Umbilical cord (tissue), 2 donors: Measurements from ENCODE around the gene RDH13. TPM values are rescaled to one million over a fixed set of nuclear protein-coding genes. Genes with fewer than 3 reads are reported as not detected.

Source experiments
- DNase-seq: peaks from one replicate; pipeline ENCODE4 v3.0.0-alpha.2; 2015; ENCODE audit warnings: low spot score
- total RNA-seq: library from RNA; depleted of rRNA; stranded (reverse); fragments of >200 nt; gene quantifications from one replicate; pipeline ENCODE4 v1.2.3, GENCODE V29; 2014; ENCODE audit warnings: low replicate concordance; ENCODE audit not compliant: insufficient read depth

The RDH13 gene
- total RNA-seq, 1 donor from 2014 or later: 17.3 TPM

DNA sequence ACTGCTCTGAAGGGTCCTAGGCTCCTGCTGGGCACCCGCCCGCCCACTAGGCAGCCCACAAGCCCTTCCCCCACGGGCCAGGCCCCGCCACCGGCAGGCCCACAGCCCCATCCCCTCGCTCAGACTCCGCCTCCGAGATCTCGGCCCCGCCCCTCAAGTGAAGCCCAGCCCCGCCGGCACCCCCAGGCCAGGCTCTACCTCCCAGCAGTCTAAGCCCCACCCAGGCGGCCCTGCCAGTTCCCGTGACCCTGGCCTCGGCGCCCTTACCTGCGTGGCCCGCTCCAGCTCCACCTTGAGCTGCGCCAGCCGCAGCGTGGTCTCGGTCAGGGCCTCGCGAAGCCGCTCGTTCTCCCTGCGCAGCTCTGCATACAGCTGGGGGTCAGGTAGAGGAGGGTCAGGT lies 29.0 kb upstream of the RDH13 start:
- no peak for DNase-seq

- DNase-seq: no peak
These were observed 28.4 kb upstream of the RDH13 start for GRCh38 chr19:55091126-55091910.

DNA sequence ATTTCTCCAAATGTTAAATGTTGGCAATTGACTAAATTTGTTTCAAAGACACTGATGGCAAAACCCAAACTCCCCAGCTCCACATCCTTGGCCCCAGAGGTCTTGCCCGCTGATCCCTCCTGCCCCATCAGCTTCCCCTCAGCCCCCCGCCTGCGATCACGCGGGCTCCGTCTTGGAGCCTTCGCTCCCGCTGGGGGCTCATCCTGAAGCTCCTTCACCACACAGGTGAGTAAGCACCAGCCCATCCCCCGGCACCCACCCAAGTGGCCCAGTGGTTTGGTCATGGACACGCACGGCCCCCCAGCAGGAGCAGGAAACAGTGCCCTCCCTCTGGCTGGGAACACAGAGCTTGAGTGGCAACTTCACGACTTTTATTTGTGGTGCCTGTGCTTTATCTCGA lies 27.6 kb upstream of the RDH13 start:
- no peak for DNase-seq

GRCh38 chr19:55089342-55089944 lies 26.5 kb upstream of the RDH13 start:
- no peak for DNase-seq

- peak; percentile 61 for DNase-seq
These were observed 25.8 kb upstream of the RDH13 start for GRCh38 chr19:55088543-55089341.

DNA sequence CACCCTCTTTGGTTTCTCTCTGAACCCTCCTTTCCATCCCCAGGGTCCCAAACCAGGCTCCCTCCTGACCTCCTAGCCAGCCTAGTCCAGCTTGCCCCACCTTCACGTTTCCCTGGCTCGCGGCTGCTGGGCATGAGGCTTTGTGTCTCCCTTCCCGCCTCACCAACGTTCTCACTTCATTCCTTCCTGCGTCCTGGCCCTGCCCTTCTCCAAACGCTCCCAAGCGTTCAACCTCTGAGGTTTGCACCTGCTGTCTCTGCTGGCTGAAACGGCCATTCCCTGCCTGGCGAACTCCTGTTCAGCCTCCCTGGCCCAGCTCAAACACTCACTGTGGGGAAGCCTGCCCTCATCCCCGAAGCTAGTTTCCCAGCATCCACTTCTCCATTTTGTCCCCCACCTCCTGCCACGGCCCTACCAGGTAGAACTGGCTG lies 25.1 kb upstream of the RDH13 start:
- no peak for DNase-seq

GRCh38 chr19:55087542-55087901 lies 24.6 kb upstream of the RDH13 start:
- no peak for DNase-seq

GRCh38 chr19:55086730-55087541 lies 24.0 kb upstream of the RDH13 start:
- peak; percentile 90 for DNase-seq

- no peak for DNase-seq
These were observed 23.2 kb upstream of the RDH13 start for GRCh38 chr19:55085923-55086715.

GRCh38 chr19:55084416-55084815 lies 21.5 kb upstream of the RDH13 start:
- DNase-seq: no peak

DNA sequence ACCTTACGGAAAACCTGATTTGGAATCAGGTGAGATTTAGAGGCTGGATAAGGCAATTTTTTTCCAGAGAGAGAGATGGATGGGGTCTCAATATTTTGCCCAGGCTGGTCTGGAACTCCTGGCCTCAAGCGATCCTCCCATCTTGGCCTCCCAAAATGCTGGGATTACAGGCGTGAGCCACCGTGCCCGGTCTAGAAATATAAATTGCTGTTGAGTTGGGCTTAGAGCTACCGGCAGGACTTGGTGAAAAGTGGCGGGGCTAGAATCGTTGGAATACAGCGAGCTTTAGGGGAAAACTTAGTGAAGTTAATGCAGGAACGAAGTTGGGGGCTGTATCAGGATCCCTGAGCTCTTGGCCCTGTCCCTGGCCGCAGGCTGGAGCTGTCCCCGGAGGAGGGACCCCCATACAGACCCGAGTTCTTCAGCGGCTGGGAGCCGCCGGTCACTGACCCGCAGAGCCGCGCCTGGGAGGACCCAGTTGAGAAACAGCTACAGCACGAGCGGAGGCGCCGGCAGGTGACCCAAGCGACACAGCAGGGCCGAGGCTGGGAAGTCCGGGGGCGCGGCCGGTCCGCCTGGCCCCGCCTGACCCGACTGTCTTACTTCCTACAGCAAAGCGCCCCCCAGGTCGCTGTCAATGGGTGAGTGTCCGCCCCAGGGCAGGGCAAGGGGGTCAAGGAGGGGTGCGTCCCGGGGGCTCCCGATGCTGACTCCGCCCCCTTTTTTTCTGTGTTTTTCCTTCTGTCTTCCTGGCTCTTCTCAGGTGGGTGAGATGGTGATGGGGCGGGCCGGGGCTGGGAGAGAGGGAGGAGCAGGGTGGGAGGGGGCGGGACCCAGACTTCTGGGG lies 20.3 kb upstream of the RDH13 start:
- DNase-seq: no peak

DNA sequence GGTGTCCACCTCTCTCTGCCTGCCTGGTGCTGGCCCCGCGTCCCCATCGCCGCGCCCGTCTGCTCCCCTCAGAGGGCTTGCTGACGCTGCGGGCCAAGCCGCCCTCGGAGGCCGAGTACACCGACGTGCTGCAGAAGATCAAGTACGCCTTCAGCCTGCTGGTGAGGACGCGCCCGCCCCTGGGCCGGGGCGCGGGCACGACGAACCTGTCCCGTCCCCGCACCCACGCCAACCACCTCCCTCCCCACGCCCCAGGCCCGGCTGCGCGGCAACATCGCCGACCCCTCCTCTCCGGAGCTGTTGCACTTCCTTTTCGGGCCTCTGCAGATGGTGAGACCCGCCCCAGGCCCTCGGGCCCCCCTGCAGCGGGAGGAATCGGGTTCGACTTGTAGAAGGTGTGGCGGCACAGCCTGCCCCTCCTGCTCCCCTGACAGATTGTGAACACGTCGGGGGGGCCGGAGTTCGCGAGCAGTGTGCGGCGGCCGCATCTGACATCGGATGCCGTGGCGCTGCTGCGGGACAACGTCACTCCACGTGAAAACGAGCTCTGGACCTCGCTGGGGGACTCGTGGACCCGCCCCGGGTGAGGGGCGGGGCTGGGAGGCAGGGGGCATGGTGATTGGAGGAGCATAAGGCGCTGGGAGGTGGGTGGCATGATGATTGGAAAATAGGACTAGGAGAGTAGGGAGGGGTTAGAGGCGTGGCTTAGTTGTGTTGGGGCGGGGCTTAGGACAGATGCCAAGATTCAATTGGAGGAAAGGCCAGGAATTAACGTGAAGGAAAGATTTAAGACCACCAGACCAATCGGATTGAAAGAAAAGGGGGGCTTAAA lies 19.3 kb upstream of the RDH13 start:
- DNase-seq: peak; percentile 30

- no peak for DNase-seq
These were observed 18.7 kb upstream of the RDH13 start for GRCh38 chr19:55081770-55082019.

- DNase-seq: peak; percentile 49
These were observed 18.2 kb upstream of the RDH13 start for GRCh38 chr19:55080968-55081769.

- DNase-seq: peak; percentile 36
These were observed 17.4 kb upstream of the RDH13 start for GRCh38 chr19:55080121-55080967.

DNA sequence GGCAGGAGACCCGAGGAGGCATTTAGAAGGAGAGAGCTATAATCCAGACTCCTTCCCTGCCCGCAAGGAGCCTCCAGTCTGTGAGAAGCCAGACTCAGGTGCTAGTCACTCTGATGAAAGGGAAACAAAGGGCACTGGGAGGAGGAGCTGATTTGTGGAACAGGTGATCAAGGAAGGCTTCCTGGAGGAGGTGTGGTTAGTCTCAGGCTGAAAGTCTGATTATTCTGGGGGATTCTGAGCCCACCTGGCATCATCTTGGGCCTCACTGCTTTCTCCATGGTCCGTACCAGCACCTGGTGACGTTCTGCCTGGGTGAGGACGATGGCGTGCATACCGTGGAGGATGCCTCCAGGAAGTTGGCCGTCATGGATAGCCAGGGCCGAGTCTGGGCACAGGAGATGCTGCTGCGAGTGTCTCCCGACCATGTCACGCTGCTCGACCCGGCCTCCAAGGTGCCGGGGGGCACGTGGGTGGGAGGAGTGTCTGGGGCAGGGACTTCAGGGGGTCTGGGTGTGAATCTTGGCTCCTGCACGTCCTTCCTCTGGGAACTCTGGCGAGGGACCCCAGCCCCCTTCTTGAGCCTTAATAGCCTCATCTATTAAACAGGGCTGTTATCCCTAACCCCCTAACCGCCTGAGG lies 16.6 kb upstream of the RDH13 start:
- DNase-seq: no peak

GRCh38 chr19:55078996-55079395 lies 16.0 kb upstream of the RDH13 start:
- DNase-seq: no peak
